HG02610 (cell line): ENCODE results near the gene SMCO2.
A peak's percentile ranks its signal among the peaks of the same experiment; 100 is the strongest.
"Not testable (repeated sequence)": the region's sequence is repeated elsewhere in the genome, so short reads cannot be mapped to it uniquely, and the experiment has no call there.

Experiments
- ATAC-seq: cut with Tn5 transposase; IDR thresholded peaks from one replicate; pipeline ENCODE4 v1.9.1; 2021; ENCODE audit warnings: mild to moderate bottlenecking, moderate library complexity; ENCODE audit not compliant: unreplicated experiment

The SMCO2 gene

GRCh38 chr12:27523642-27524493, 77.3 kb downstream of the SMCO2 start, which contains the start of gene PPFIBP1:
TSS of gene PPFIBP1 (plus strand) at chr12:27524206. CDS start at chr12:27633397, 109,191 bp downstream.
- ATAC-seq = peak; percentile 96

GRCh38 chr12:27524494-27524835, 77.9 kb downstream of the SMCO2 start:
- ATAC-seq = peak; percentile 1

- ATAC-seq = no peak
Measured at GRCh38 chr12:27524839-27525753, 78.6 kb downstream of the SMCO2 start.

- no peak for ATAC-seq
Measured at GRCh38 chr12:27527512-27527911, 81.0 kb downstream of the SMCO2 start.

GRCh38 chr12:27528788-27529187, 82.3 kb downstream of the SMCO2 start:
- ATAC-seq = no peak

- ATAC-seq = no peak
Measured at GRCh38 chr12:27530157-27530922, 83.8 kb downstream of the SMCO2 start.

- no peak for ATAC-seq
Measured at GRCh38 chr12:27531896-27532295, 85.4 kb downstream of the SMCO2 start.

- ATAC-seq = peak; percentile 78
Measured at GRCh38 chr12:27534060-27534764, 87.7 kb downstream of the SMCO2 start.

GRCh38 chr12:27534765-27535161, 88.2 kb downstream of the SMCO2 start:
- ATAC-seq = peak; percentile 35

GRCh38 chr12:27535318-27535717, 88.8 kb downstream of the SMCO2 start:
- peak; percentile 29 for ATAC-seq

- ATAC-seq = no peak
Measured at GRCh38 chr12:27537855-27538675, 91.5 kb downstream of the SMCO2 start.

- no peak for ATAC-seq
Measured at GRCh38 chr12:27539191-27539631, 92.7 kb downstream of the SMCO2 start.

GRCh38 chr12:27541031-27541719, 94.6 kb downstream of the SMCO2 start:
- peak; percentile 84 for ATAC-seq

GRCh38 chr12:27542628-27543027, 96.1 kb downstream of the SMCO2 start:
- ATAC-seq = no peak

GRCh38 chr12:27544858-27545257, 98.3 kb downstream of the SMCO2 start:
- not testable (repeated sequence) for ATAC-seq

- ATAC-seq = no peak
Measured at GRCh38 chr12:27545665-27546064, 99.1 kb downstream of the SMCO2 start.

GRCh38 chr12:27547592-27547991, 101.1 kb downstream of the SMCO2 start:
- no peak for ATAC-seq

- no peak for ATAC-seq
Measured at GRCh38 chr12:27548301-27549199, 102.0 kb downstream of the SMCO2 start.
